Panc1 (cell line): Measurements from ENCODE around the gene TNFSF4.

Experiments used
- CTCF ChIP-seq: fragments of 450-650 bp; IDR thresholded peaks from 2 replicates; pipeline ENCODE4 v1.5.1; 2017; ENCODE audit warnings: mild to moderate bottlenecking
- POLR2AphosphoS5 ChIP-seq: IDR thresholded peaks from 2 replicates; pipeline ENCODE4 v1.6.1; 2012; ENCODE audit warnings: mild to moderate bottlenecking, low read depth, low read length, moderate library complexity
- REST ChIP-seq, 2 experiments: IDR thresholded peaks; 2 replicates each; pipeline ENCODE4 v1.6.1; 2011 to 2012; ENCODE audit warnings: low read depth in 2 of 2, control low read depth in 1 of 2, low read length in 1 of 2, mild to moderate bottlenecking in 1 of 2, moderate library complexity in 1 of 2; ENCODE audit not compliant: insufficient read depth in 1 of 2
- SIN3A ChIP-seq: IDR thresholded peaks from 2 replicates; pipeline ENCODE4 v1.6.1; 2012; ENCODE audit warnings: low read depth, mild to moderate bottlenecking, low read length, moderate library complexity, borderline replicate concordance; ENCODE audit not compliant: insufficient read depth
- TCF7L2 ChIP-seq: IDR thresholded peaks from 2 replicates; pipeline ENCODE4 v1.6.1; 2011; ENCODE audit warnings: mild to moderate bottlenecking, low read depth, low read length, inconsistent platforms

GRCh38 chr1:173150795-173151194 is 56.3 kb downstream of the TNFSF4 start:
- no peak for TF ChIP-seq CTCF
- no peak for TF ChIP-seq REST (IDR thresholded peaks at IDR 0.05; ENCODE audit: insufficient read depth in 1 of 2, low read depth in 2 of 2, low read length in 1 of 2)
- TF ChIP-seq SIN3A: no peak
- TF ChIP-seq POLR2AphosphoS5: no peak
- TF ChIP-seq TCF7L2: no peak
